HEK293 (cell line): ENCODE measurements around the gene COL6A1.
A peak's percentile ranks its signal among the peaks of the same experiment; 100 is the strongest.

ENCODE experiments used
- CTCF ChIA-PET: fragments of 350-600 bp; formaldehyde crosslinking; extraction: SDS; loops from one replicate; lab custom pipeline; 2021; ENCODE audit warnings: antibody characterized with exemption; lab: Yijun Ruan, JAX
- POLR2A ChIA-PET: fragments of 300-600 bp; formaldehyde crosslinking; extraction: SDS; loops from one replicate; lab custom pipeline; 2020; ENCODE audit warnings: antibody characterized with exemption, inconsistent platforms; lab: Yijun Ruan, JAX
- H3K27ac ChIP-seq: fragments of 200-500 bp; sonication (Bioruptor generic); 2 replicates; pipeline ENCODE4 v1.5.1; 2014; ENCODE audit warnings: low read depth, low read length, control low read depth, inconsistent platforms; ENCODE audit errors: extremely low read depth
- H3K36me3 ChIP-seq, 2 experiments: fragments of 200-500 bp in 1 of 2; sonication (Bioruptor generic) in 1 of 2; 1 replicate in 1 of 2; 2 replicates in 1 of 2; pipeline ENCODE4 v1.5.1; 2014 to 2017; ENCODE audit warnings: inconsistent platforms in 2 of 2, low read length in 2 of 2; ENCODE audit not compliant: control insufficient read depth in 2 of 2, insufficient read depth in 1 of 2
- H3K4me1 ChIP-seq: fragments of 200-500 bp; sonication (Bioruptor generic); 2 replicates; pipeline ENCODE4 v1.5.1; 2014; ENCODE audit warnings: mild to moderate bottlenecking, low read length, inconsistent platforms; ENCODE audit not compliant: control insufficient read depth, insufficient read depth
- H3K4me3 ChIP-seq: 2 replicates; pipeline ENCODE4 v1.5.1; 2011; ENCODE audit warnings: low read depth, mild to moderate bottlenecking, control low read depth, low read length, moderate library complexity
- H3K9me3 ChIP-seq: fragments of 200-500 bp; sonication (Bioruptor generic); 2 replicates; pipeline ENCODE4 v1.5.1; 2014; ENCODE audit warnings: low read depth, low read length, inconsistent platforms; ENCODE audit not compliant: control insufficient read depth, insufficient read depth
- EGR2 ChIP-seq: fragments of 450-650 bp; formaldehyde crosslinking; IDR thresholded peaks from 2 replicates; pipeline ENCODE4 v1.5.1; 2016; ENCODE audit warnings: low read depth, missing biosample characterization, missing genetic modification characterization
- GLIS1 ChIP-seq: fragments of 450-650 bp; formaldehyde crosslinking; IDR thresholded peaks from 2 replicates; pipeline ENCODE4 v1.5.1; 2016; ENCODE audit warnings: missing biosample characterization, missing genetic modification characterization
- IKZF3 ChIP-seq: fragments of 450-650 bp; IDR thresholded peaks from 2 replicates; pipeline ENCODE4 v1.5.0; 2018; ENCODE audit warnings: missing biosample characterization, mild to moderate bottlenecking, missing genetic modification characterization, moderate library complexity
- KLF7 ChIP-seq: fragments of 450-650 bp; formaldehyde crosslinking; IDR thresholded peaks from 2 replicates; pipeline ENCODE4 v1.5.1; 2016; ENCODE audit warnings: missing biosample characterization, missing genetic modification characterization, borderline replicate concordance
- KLF9 ChIP-seq: fragments of 450-650 bp; formaldehyde crosslinking; IDR thresholded peaks from 2 replicates; pipeline ENCODE4 v1.5.1; 2016; ENCODE audit warnings: missing biosample characterization, missing genetic modification characterization, low read depth
- MEIS1 ChIP-seq: sonication (generic); formaldehyde crosslinking; IDR thresholded peaks from 2 replicates; pipeline ENCODE4 v1.8.1; 2022; ENCODE audit warnings: missing genetic modification reagents, mild to moderate bottlenecking, borderline replicate concordance
- PRDM4 ChIP-seq: fragments of 450-650 bp; formaldehyde crosslinking; IDR thresholded peaks from 2 replicates; pipeline ENCODE4 v1.5.1; 2017; ENCODE audit warnings: missing biosample characterization, missing genetic modification characterization
- PRDM6 ChIP-seq: fragments of 450-650 bp; formaldehyde crosslinking; IDR thresholded peaks from 2 replicates; pipeline ENCODE4 v1.5.1; 2017; ENCODE audit warnings: missing biosample characterization, missing genetic modification characterization
- TRIM28 ChIP-seq: IDR thresholded peaks from 2 replicates; pipeline ENCODE4 v1.6.1; 2011; ENCODE audit warnings: low read length, control low read depth, borderline replicate concordance
- TSHZ1 ChIP-seq: fragments of 450-650 bp; formaldehyde crosslinking; IDR thresholded peaks from 2 replicates; pipeline ENCODE4 v1.5.1; 2016; ENCODE audit warnings: missing biosample characterization, missing genetic modification characterization, borderline replicate concordance
- WT1 ChIP-seq: fragments of 450-650 bp; formaldehyde crosslinking; IDR thresholded peaks from 2 replicates; pipeline ENCODE4 v1.5.1; 2016; ENCODE audit warnings: missing biosample characterization, missing genetic modification characterization
- ZBTB17 ChIP-seq: fragments of 450-650 bp; formaldehyde crosslinking; IDR thresholded peaks from 2 replicates; pipeline ENCODE4 v1.5.1; 2016; ENCODE audit warnings: missing biosample characterization, missing genetic modification characterization
- ZBTB20 ChIP-seq: fragments of 450-650 bp; formaldehyde crosslinking; IDR thresholded peaks from 2 replicates; pipeline ENCODE4 v1.5.1; 2016; ENCODE audit warnings: missing biosample characterization, missing genetic modification characterization
- ZFHX2 ChIP-seq: fragments of 450-650 bp; formaldehyde crosslinking; conservative IDR thresholded peaks from 2 replicates; pipeline ENCODE4 v1.5.1; 2016; ENCODE audit warnings: missing biosample characterization, missing genetic modification characterization
- ZFP37 ChIP-seq: fragments of 450-650 bp; formaldehyde crosslinking; IDR thresholded peaks from 2 replicates; pipeline ENCODE4 v1.5.1; 2016; ENCODE audit warnings: missing biosample characterization, missing genetic modification characterization
- ZIC2 ChIP-seq: fragments of 450-650 bp; formaldehyde crosslinking; IDR thresholded peaks from 2 replicates; pipeline ENCODE4 v1.5.1; 2016; ENCODE audit warnings: missing biosample characterization, missing genetic modification characterization
- ZNF121 ChIP-seq: fragments of 450-650 bp; formaldehyde crosslinking; IDR thresholded peaks from 2 replicates; pipeline ENCODE4 v1.5.1; 2016; ENCODE audit warnings: missing biosample characterization, missing genetic modification characterization
- ZNF140 ChIP-seq: fragments of 450-650 bp; formaldehyde crosslinking; IDR thresholded peaks from 2 replicates; pipeline ENCODE4 v1.5.1; 2016; ENCODE audit warnings: missing biosample characterization, missing genetic modification characterization
- ZNF146 ChIP-seq: fragments of 450-650 bp; formaldehyde crosslinking; IDR thresholded peaks from 2 replicates; pipeline ENCODE4 v1.5.1; 2016; ENCODE audit warnings: missing biosample characterization, missing genetic modification characterization
- ZNF214 ChIP-seq: fragments of 450-650 bp; formaldehyde crosslinking; IDR thresholded peaks from 2 replicates; pipeline ENCODE4 v1.5.1; 2017; ENCODE audit warnings: missing biosample characterization, mild to moderate bottlenecking, missing genetic modification characterization, borderline replicate concordance
- ZNF341 ChIP-seq: fragments of 450-650 bp; formaldehyde crosslinking; IDR thresholded peaks from 2 replicates; pipeline ENCODE4; 2016; ENCODE audit warnings: low read depth, missing biosample characterization, missing genetic modification characterization
- ZNF350 ChIP-seq: fragments of 450-650 bp; formaldehyde crosslinking; IDR thresholded peaks from 2 replicates; pipeline ENCODE4 v1.5.0; 2017; ENCODE audit warnings: missing biosample characterization, mild to moderate bottlenecking, missing genetic modification characterization
- ZNF521 ChIP-seq: fragments of 450-650 bp; formaldehyde crosslinking; IDR thresholded peaks from 2 replicates; pipeline ENCODE4 v1.5.1; 2017; ENCODE audit warnings: missing biosample characterization, mild to moderate bottlenecking, missing genetic modification characterization
- ZNF530 ChIP-seq: fragments of 450-650 bp; formaldehyde crosslinking; IDR thresholded peaks from 2 replicates; pipeline ENCODE4 v1.5.1; 2016; ENCODE audit warnings: low read depth, missing biosample characterization, missing genetic modification characterization
- ZNF600 ChIP-seq: fragments of 450-650 bp; formaldehyde crosslinking; IDR thresholded peaks from 2 replicates; pipeline ENCODE4 v1.5.1; 2016; ENCODE audit warnings: missing biosample characterization, missing genetic modification characterization
- TF ChIP-seq, protein P1 (sequence below): IDR thresholded peaks from 2 replicates; pipeline ENCODE4 v1.6.1; 2011; ENCODE audit warnings: mild to moderate bottlenecking, low read depth, low read length, borderline replicate concordance
- TF ChIP-seq, protein P2 (sequence below): fragments of 450-650 bp; formaldehyde crosslinking; IDR thresholded peaks from 2 replicates; pipeline ENCODE4 v1.5.1; 2016; ENCODE audit warnings: missing biosample characterization, missing genetic modification characterization

COL6A1 gene

DNA sequence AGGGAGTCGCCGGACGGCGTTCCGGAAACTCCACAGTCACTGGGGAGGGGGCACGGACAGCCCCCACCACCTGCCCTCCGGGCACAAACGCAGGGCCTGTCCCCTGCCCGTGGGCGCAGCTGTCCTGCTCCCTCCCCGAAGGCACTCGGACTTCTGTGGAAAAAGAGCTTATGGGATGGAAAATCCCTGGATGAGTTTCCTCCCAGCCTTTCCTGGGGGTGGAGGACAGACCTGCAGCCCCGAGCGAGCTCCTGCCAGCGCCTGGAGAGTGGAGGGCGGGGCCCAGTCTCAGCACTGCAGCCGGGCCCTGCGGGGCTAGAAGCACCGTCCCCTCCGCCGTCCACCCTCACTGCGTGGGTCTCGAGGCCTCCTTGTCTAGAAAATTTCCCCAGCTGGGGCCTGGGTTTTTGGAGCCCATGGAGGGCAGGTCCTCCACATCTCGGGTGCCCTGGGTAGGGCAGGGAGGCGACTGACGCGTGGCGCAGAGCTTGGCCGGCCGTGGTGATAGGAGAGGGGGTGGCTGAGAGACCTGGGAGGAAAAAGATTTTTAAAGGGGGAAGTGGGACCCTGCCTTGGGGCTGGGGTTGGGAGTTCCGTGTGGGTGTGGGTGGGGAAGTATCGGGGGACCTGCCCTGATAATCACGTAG lies 6.4 kb upstream of the COL6A1 start:
- peak overlapping the region; percentile 73; the same call in 1 of the 2 replicates for H3K27ac ChIP-seq
- H3K36me3 ChIP-seq: no peaks in the 10 kb centered on the region
- ChIA-PET POLR2A (no interaction called here), CTCF (interaction anchor here (0.7 to 1.1 kb wide), 3 partner anchors 9 to 695 kb away, joined by 3 read pairs; no protein-coding TSS in a partner anchor)
- H3K4me1 ChIP-seq: peaks cover 23% of the 10 kb centered on the region
- no peak overlapping the region for H3K4me3 ChIP-seq
- no peaks in the 10 kb centered on the region for H3K9me3 ChIP-seq
- peak; percentile 83 for TF ChIP-seq ZNF341
- TF ChIP-seq PRDM4: no peak
- TF ChIP-seq ZFHX2: peak; percentile 64
- TF ChIP-seq, protein P1, sequence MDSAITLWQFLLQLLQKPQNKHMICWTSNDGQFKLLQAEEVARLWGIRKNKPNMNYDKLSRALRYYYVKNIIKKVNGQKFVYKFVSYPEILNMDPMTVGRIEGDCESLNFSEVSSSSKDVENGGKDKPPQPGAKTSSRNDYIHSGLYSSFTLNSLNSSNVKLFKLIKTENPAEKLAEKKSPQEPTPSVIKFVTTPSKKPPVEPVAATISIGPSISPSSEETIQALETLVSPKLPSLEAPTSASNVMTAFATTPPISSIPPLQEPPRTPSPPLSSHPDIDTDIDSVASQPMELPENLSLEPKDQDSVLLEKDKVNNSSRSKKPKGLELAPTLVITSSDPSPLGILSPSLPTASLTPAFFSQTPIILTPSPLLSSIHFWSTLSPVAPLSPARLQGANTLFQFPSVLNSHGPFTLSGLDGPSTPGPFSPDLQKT: no peak
- no peak for TF ChIP-seq PRDM6 (tag by site-specific recombination)
- 0 out of 2 replicates have a peak, but pooled peaks have one; percentile 65 for TF ChIP-seq KLF7 (tag by site-specific recombination)
- no peak for TF ChIP-seq TSHZ1 (tag by site-specific recombination)
- TF ChIP-seq EGR2 (tag by site-specific recombination): peak; percentile 43; the same call in 1 of the 2 replicates
- TF ChIP-seq ZNF530 (tag by site-specific recombination): no peak
- no peak for TF ChIP-seq ZBTB17 (tag by site-specific recombination)
- no peak for TF ChIP-seq MEIS1 (CRISPR knock-in tag)
- TF ChIP-seq KLF9 (tag by site-specific recombination): peak; percentile 44; the same call in 1 of the 2 replicates
- peak; percentile 18 for TF ChIP-seq ZIC2 (tag by site-specific recombination)
- 0 out of 2 replicates have a peak, but pooled peaks have one; percentile 1 for TF ChIP-seq ZNF146
- TF ChIP-seq, protein P2, sequence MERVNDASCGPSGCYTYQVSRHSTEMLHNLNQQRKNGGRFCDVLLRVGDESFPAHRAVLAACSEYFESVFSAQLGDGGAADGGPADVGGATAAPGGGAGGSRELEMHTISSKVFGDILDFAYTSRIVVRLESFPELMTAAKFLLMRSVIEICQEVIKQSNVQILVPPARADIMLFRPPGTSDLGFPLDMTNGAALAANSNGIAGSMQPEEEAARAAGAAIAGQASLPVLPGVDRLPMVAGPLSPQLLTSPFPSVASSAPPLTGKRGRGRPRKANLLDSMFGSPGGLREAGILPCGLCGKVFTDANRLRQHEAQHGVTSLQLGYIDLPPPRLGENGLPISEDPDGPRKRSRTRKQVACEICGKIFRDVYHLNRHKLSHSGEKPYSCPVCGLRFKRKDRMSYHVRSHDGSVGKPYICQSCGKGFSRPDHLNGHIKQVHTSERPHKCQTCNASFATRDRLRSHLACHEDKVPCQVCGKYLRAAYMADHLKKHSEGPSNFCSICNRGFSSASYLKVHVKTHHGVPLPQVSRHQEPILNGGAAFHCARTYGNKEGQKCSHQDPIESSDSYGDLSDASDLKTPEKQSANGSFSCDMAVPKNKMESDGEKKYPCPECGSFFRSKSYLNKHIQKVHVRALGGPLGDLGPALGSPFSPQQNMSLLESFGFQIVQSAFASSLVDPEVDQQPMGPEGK (tag by site-specific recombination): peak; percentile 86; the same call in 1 of the 2 replicates
- no peak for TF ChIP-seq ZNF350 (tag by site-specific recombination)
- TF ChIP-seq ZNF121 (tag by site-specific recombination): no peak
- peak; percentile 93 for TF ChIP-seq ZNF600
- no peak for TF ChIP-seq TRIM28
- 0 out of 2 replicates have a peak, but pooled peaks have one; percentile 55 for TF ChIP-seq WT1
- no peak; the same call in 1 of the 2 replicates for TF ChIP-seq ZBTB20 (tag by site-specific recombination)
- TF ChIP-seq ZNF140 (tag by site-specific recombination): no peak
- no peak for TF ChIP-seq ZNF521 (tag by site-specific recombination)
- no peak for TF ChIP-seq ZFP37
- no peak for TF ChIP-seq ZNF214
- peak; percentile 55 for TF ChIP-seq GLIS1 (tag by site-specific recombination)
- TF ChIP-seq IKZF3 (tag by site-specific recombination): peak; percentile 89
